GM21737 (cell line): ENCODE data around the gene MSH2.

Experiments used
- ATAC-seq: cut with Tn5 transposase; IDR thresholded peaks from one replicate; pipeline ENCODE4 v1.9.1; 2021; ENCODE audit warnings: mild to moderate bottlenecking, moderate library complexity; ENCODE audit not compliant: unreplicated experiment

MSH2 gene

DNA sequence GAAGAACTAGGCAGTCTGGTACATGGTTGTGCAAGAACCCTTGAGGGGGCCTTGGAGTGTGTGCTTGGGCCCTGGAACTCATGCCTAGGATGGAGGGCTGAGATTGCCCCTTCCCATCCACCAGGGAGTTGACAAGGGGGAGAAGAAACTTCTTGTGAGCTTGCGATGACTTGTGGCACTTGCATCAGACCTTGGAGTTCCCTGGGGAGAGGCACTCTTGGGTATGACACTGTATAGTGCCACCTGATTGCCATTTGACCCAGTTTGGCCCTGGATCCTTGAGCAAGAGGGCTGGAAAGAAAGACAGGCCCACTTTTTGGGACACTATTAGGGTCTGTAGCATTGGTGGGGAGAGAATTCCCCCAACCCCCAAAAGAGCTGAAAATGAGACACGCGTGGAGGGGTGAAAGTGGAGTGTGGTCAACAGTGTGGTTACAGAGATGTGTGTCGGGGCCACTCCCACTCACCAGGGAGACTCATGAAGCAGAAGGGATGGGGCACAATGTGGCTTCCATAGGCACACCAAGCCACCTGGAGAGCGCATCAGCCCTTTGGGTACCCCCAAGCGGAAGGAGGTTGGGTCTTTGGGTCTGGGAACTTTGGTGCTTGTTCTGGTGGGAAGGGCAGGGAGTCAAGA is 101.3 kb downstream of the MSH2 start:
- ATAC-seq: no peak

DNA sequence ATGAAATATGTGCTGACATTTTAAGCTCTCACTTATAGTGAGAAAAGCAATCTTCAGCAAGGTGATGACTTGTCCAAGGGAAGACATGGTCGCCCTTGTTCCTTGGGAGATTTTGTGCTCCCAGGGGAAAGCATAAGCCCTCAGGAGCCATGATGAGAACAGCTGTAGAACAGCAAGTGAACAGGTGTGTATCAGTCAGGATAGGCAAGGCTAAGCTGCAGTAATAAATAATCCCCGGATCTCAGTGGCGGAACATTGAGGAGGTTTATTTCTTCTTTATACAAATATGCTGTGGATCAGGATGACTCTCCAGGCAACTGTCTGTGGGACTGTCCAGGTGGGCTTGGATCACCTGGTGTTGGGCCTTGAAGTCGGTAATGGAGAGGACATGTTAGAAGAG is 103.1 kb downstream of the MSH2 start:
- ATAC-seq: no peak

DNA sequence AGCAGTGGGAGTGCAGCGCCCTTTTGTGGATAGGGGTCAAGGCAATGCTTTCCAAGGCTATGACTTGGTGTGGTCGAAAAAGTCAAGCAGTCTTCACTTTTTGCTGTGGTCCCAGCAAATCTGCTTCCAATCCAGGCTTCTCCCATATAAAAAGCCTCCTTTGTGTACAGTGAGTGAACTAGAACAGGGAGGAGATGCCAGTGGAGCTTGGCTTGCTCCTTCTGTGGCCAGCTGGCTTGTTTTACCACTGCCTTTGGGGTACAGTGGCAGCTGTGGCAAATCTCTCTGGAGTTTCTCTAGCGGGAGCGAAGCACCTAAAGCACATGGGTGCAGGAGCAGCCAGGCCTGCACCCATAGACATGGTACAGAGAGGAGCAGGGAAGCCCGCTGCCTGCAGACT is 103.5 kb downstream of the MSH2 start:
- ATAC-seq: no peak

- no peak for ATAC-seq
Measured at GRCh38 chr2:47508080-47508479, 105.1 kb downstream of the MSH2 start.

GRCh38 chr2:47508641-47509040 is 105.7 kb downstream of the MSH2 start:
- no peak for ATAC-seq

DNA sequence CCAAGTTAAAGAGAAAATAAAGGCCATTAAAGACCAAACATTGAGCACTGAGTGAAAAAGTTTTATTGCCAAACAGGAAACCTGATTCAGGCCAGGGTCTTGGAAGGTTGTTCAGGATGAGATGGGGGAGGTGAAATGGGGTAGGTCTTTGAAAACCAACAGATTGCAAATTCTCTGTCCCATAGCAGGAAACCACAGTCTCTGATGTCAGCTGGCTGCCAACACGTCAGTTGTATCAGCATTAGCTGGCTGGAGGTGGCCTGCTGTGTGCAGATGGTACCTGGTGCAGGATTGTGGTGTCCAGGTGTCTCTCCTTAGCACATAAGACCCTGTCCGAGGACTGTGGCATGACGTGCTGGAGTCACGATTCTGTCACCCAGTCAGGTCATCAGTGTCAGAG is 106.3 kb downstream of the MSH2 start:
- no peak for ATAC-seq

- no peak for ATAC-seq
Measured at GRCh38 chr2:47509821-47510385, 106.9 kb downstream of the MSH2 start.

- no peak for ATAC-seq
Measured at GRCh38 chr2:47510745-47511144, 107.8 kb downstream of the MSH2 start.

DNA sequence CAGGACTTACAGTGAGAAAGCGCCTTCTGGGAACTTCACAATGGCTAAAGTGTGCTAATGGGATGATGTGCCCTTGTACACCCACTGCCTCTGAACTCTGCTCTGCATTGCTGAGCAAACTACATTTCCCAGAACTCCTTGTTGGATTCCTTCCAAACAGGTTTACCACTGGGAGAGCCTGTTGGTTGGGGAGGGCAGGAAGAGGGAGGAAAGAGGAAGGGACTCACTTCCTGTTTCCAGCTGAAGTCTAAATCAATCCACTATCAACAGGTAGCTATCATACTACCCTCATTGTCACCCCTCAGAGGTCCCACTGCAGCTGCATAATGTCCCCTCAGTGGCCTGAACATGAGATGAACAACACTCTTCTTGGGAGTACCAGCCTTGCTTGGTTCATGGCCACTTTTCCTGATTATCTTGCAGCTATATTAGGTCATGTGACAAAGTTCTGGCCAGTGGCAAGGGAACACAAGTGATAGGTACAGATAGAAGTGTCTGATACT is 109.7 kb downstream of the MSH2 start:
- ATAC-seq: no peak

GRCh38 chr2:47513981-47514520 is 111.1 kb downstream of the MSH2 start:
- ATAC-seq: no peak

DNA sequence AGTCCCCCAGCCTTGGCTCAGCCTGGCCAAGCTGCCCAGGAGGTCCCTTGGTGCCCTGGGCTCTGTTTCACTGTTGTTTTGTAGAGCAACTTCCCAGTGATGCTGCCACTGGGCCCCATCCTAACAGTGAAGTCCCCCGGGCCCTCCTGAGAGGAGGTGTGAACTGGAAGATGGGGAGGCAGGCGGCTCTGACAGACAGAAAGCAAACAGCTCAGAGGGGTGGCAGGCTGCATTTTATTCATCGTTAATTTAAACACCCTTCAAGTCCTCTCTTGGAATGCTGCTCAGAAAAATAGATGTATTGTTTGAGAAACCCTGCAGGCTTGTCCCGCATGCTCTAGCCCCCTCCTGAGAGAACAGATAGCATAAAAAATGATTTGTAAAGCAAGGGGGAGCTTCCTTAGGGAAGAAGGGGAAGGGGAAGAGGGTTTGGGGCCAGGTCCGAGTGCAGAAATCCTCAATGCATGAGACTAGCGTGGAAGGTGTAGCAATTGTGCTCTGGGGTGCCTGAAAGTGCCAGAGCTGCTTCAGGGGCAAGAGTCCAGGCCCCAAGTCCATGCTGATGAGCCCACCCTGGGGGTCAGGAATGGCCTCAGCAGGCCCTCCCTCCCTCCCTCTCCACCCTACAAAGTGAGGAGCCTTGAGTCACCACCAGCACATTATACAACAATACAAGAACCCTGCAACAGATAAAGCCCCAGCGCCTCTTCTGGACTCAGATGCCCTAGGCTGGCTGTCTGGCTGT is 113.6 kb downstream of the MSH2 start:
- ATAC-seq: no peak

GRCh38 chr2:47518497-47519146 is 115.7 kb downstream of the MSH2 start:
- no peak for ATAC-seq

GRCh38 chr2:47519147-47519537 is 116.2 kb downstream of the MSH2 start:
- no peak for ATAC-seq

DNA sequence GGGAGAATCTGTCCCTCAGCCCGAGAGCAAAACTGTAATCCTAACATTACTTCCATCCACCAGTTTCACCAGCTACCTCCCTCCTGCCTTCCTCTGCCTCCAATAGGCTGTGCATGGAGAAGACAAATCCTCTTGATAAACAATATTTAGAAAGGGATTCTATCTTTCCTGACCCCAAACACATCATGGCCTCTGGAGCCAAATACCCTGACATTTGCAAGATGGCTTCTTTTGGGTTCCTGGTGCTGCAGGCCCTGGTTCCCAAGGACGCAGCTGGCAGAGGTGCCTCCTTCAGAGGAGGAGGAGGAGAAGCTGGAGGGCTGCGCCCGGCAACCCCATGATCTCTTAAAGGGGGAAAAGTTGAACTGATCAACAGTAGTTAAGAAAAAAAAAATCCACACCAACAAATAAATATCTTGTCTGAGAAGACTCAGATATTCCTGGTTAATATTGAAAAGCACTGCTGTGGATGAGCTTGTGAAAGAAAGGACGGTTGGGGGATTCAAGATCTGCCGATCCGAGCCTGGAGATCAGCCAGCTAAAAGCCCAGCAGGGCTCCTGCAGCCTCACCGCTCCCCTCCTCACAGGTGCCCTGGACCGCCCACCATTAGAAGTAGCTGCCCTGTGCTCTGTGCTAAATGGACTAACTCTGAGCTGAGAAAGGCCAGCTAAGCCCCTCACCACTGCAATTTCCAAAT is 116.8 kb downstream of the MSH2 start:
- ATAC-seq: no peak

DNA sequence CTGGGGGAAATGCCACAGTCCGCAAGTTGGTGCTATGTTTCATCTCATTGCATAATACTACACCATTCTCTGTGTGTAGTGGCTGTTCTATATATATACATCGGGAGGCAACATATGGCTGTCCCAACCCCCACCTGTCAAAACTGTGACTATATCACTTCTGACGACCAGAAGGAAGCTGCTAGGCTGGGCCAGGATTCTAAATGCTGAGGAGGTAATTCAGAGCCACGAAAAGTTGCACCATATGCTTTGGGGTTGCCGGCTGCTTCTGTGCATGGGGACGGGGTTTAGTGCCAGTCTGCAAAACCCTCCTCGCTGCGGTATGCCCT is 117.3 kb downstream of the MSH2 start:
- no peak for ATAC-seq

- ATAC-seq: peak; percentile 76
Measured at GRCh38 chr2:47520825-47521665, 118.1 kb downstream of the MSH2 start.

DNA sequence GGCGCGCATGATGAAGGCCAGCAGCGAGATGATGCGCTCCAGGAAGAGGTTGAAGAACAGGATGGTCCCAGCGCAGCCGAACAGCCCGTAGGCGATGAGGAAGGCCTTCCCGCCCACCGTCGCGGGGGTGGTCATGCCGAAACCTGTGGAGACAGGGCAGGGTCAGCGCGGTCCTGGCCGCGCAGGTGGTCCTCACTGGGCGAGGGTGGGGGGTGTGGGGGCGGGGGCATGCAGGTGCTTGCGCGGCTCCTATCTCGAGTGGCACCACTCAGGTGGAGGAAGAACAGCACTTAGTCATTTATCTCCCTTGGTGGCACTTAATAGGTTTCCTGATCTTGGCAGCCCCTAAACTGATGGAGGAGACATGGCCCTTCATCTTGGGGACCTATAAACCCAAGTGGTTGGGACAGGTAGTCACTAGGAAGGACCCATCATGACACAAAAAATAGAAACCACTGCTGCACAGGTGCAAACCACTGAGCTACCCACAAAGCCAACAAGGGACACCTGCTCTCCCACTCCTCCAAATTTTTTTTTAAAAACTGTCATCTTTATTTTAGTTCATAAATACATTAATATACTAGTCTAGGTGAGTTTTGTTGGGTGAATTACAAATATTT is 118.8 kb downstream of the MSH2 start:
- no peak for ATAC-seq

DNA sequence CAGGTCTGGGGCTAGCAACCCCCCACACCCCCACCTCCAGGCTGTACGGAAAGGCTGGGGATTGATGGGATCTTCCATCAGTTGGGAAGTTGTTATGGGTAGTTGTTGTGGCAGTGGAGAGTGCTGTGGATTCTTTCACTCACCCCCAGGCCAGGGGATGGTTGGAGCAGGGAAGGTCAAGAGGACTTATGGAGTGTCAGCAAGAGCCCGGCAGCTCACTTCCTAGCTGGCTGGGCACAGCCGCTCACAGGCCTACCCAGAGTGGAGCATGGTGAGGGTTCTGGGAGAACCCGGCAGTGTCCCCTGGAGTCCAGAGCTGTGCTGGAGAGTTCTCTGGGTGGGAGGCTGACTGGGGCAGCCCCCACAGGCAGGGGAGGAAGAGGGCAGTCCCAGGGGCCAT is 122.2 kb downstream of the MSH2 start:
- ATAC-seq: no peak

- no peak for ATAC-seq
Measured at GRCh38 chr2:47528455-47528854, 125.5 kb downstream of the MSH2 start.

- ATAC-seq: no peak
Measured at GRCh38 chr2:47528874-47529273, 125.9 kb downstream of the MSH2 start.
